ENCODE measurements around the gene C17orf67. TPM values are rescaled to one million over a fixed set of nuclear protein-coding genes. Genes with fewer than 3 reads are reported as not detected.

C17orf67 gene
- total and polyA plus RNA-seq, 10 of the 15 experiments (the other 5 are each of a cell fraction or from before 2014, with no cell fraction given) = 0.24 to 3.3 (median 0.89) TPM

DNA sequence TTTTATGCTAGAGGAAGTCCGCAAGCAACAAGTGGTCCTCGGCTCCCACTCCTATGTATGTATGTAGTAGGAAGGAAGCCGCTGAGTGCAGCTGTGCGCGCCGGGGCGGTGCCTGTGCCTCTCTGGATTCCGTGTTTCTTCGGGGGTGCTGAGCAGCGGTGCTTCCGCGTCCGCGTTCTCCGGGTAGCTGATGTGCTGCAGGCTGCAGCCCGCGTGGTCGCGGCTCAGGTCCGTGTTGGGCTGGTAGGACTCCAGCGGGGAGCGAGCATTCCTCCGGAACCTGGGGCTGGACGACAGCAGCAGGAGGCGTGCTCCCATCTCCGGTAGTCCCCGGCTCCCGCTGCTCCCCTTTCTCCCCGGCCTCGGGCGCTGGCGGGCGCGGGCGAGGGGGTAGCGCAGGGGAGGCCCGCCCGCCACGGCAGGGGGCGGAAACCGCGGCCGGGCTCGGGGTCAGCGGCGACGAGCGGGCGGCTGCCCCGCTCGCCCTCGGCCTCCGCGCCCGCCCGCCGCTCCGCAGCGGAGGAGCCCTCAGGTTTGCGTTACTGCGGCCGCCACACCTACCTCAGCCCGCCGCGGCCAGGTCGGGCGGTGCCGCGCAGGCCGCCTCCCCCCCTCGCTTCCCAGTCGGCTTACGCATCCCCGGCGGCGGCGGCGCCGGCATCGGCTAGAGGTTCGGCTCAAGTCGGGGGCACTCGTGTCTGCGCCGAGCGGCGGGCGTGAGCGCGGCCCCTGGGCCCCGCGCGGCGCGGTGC lies 487 bp downstream of the C17orf67 start (continued):
- TF ChIP-seq CEBPZ (IDR thresholded peaks at IDR 0.05; ENCODE audit: low read depth, low read length) (no peak), TAF1 (IDR thresholded peaks at IDR 0.05; ENCODE audit: borderline replicate concordance, low read depth, low read length) (no peak), IKZF2 (IDR thresholded peaks at IDR 0.05) (0 out of 4 replicates have a peak, but pooled peaks of 1 of the 2 experiments have one; percentile 11), NR2C2 (IDR thresholded peaks at IDR 0.05; ENCODE audit: borderline replicate concordance, control insufficient read depth, insufficient read length, low read depth) (no peak), SREBF2 (IDR thresholded peaks at IDR 0.05; ENCODE audit: low read length) (no peak), HDAC6 (IDR thresholded peaks at IDR 0.05; ENCODE audit: unreplicated experiment) (peak; percentile 17), MEF2A (IDR thresholded peaks at IDR 0.05; ENCODE audit: insufficient read depth, low read depth, low read length) (no peak), POLR2AphosphoS5 (IDR thresholded peaks at IDR 0.05; ENCODE audit: low read length) (peak; percentile 41; the same call in 1 of the 2 replicates), NFIC (IDR thresholded peaks at IDR 0.05; ENCODE audit: low read depth, low read length) (no peak), MYB (IDR thresholded peaks at IDR 0.05; ENCODE audit: borderline replicate concordance, low read depth, low read length) (no peak), YBX1 (IDR thresholded peaks at IDR 0.05) (no peak), POU2F2 (IDR thresholded peaks at IDR 0.05; ENCODE audit: borderline replicate concordance, low read depth, low read length) (no peak), CHD4 (IDR thresholded peaks at IDR 0.05) (no peak), RELA (IDR thresholded peaks at IDR 0.05; ENCODE audit: borderline replicate concordance, partially characterized antibody) (no peak), ATF7 (IDR thresholded peaks at IDR 0.05; ENCODE audit: low read depth) (no peak), HCFC1 (IDR thresholded peaks at IDR 0.05; ENCODE audit: low read length) (no peak), ZNF622 (IDR thresholded peaks at IDR 0.05) (no peak), HDGF (IDR thresholded peaks at IDR 0.05) (no peak), DPF2 (IDR thresholded peaks at IDR 0.05) (peak; percentile 41), RAD21 (IDR thresholded peaks at IDR 0.05; ENCODE audit: insufficient read depth, low read depth, low read length) (no peak), MYC (IDR thresholded peaks at IDR 0.05; ENCODE audit: insufficient read depth, insufficient read length, insufficient replicate concordance, low read length, severe bottlenecking) (no peak), MXI1 (IDR thresholded peaks at IDR 0.05; ENCODE audit: low read depth, low read length) (no peak), CBX5 (IDR thresholded peaks at IDR 0.05; ENCODE audit: low read depth) (no peak)
- TF ChIP-seq, protein P1, sequence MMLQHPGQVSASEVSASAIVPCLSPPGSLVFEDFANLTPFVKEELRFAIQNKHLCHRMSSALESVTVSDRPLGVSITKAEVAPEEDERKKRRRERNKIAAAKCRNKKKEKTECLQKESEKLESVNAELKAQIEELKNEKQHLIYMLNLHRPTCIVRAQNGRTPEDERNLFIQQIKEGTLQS (IDR thresholded peaks at IDR 0.05; ENCODE audit: borderline replicate concordance, extremely low read depth, low read depth, low read length) = no peak
- TF ChIP-seq, protein P2, sequence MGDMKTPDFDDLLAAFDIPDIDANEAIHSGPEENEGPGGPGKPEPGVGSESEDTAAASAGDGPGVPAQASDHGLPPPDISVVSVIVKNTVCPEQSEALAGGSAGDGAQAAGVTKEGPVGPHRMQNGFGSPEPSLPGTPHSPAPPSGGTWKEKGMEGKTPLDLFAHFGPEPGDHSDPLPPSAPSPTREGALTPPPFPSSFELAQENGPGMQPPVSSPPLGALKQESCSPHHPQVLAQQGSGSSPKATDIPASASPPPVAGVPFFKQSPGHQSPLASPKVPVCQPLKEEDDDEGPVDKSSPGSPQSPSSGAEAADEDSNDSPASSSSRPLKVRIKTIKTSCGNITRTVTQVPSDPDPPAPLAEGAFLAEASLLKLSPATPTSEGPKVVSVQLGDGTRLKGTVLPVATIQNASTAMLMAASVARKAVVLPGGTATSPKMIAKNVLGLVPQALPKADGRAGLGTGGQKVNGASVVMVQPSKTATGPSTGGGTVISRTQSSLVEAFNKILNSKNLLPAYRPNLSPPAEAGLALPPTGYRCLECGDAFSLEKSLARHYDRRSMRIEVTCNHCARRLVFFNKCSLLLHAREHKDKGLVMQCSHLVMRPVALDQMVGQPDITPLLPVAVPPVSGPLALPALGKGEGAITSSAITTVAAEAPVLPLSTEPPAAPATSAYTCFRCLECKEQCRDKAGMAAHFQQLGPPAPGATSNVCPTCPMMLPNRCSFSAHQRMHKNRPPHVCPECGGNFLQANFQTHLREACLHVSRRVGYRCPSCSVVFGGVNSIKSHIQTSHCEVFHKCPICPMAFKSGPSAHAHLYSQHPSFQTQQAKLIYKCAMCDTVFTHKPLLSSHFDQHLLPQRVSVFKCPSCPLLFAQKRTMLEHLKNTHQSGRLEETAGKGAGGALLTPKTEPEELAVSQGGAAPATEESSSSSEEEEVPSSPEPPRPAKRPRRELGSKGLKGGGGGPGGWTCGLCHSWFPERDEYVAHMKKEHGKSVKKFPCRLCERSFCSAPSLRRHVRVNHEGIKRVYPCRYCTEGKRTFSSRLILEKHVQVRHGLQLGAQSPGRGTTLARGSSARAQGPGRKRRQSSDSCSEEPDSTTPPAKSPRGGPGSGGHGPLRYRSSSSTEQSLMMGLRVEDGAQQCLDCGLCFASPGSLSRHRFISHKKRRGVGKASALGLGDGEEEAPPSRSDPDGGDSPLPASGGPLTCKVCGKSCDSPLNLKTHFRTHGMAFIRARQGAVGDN (IDR thresholded peaks at IDR 0.05) = no peak
